ENCODE results near the gene HNF1B. TPM values are rescaled to one million over a fixed set of nuclear protein-coding genes. Genes with fewer than 3 reads are reported as not detected.

Gene HNF1B
- total RNA-seq, 4 donors from 2014 or later = 16.5 to 39.9 (median 32.2) TPM

GRCh38 chr17:37637956-37638355 is 106.9 kb downstream of the HNF1B start:
- Histone ChIP-seq H3K36me3 (peaks cover 0 to 58% (median 0%) of the 10 kb centered on the region in 3 donors), H3K9me3 (no peaks in the 10 kb centered on the region), H3K4me1 (peaks cover 0 to 12% (median 2%) of the 10 kb centered on the region in 4 donors), H3K27me3 (no peaks in the 10 kb centered on the region), H3K4me3 (no peak overlapping the region), H3K27ac (no peak overlapping the region)
- TF ChIP-seq POLR2A (IDR thresholded peaks at IDR 0.05) (no peak), CTCF (IDR thresholded peaks at IDR 0.05) (no peak)
- no peak for DNase-seq

Other genes with a start within 250 kb of the HNF1B start
- gene SYNRG, start 135.6 kb downstream of the HNF1B start, total RNA-seq = 100 to 1,000 TPM in 1 of 4 donors, 10 to 100 TPM in 3; 42.5 to 102 (median 49.5) TPM
- 10 to 100 TPM; 30.2 to 54.6 (median 43.0) TPM for gene DDX52, start 101.6 kb downstream of the HNF1B start, total RNA-seq
- under 1 TPM in 1 of 4 donors, not detected in 3; 0.76 TPM for gene TBC1D3K, start 179.4 kb upstream of the HNF1B start, total RNA-seq
- gene TBC1D3L, start 244.0 kb upstream of the HNF1B start, total RNA-seq = 10 to 100 TPM; 19.1 to 60.9 (median 41.7) TPM